ENCODE results near the gene EXOC6.
"Not testable (repeated sequence)": the region's sequence is repeated elsewhere in the genome, so short reads cannot be mapped to it uniquely, and the experiment has no call there.

The EXOC6 gene

DNA sequence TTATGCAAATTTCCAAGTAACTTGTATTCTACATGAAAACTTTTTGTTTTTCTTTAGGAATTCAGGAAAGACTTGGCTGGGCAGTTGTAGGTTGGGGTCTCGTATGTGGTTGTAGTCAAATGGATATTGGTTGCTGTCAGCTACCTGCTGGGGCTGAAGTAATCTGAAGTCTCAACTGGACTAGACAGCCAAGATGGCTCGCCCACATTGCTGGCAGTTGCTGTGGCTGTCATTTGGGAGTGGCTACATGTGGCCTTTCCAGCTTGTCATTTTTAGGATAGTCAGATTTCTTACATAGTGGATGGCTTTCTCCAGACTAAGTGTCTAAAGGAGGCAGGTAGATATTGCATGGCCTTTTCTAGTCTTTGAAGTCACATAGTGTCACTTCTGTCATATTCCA, 32.6 kb downstream of the EXOC6 start:
- no peak for DNase-seq

DNA sequence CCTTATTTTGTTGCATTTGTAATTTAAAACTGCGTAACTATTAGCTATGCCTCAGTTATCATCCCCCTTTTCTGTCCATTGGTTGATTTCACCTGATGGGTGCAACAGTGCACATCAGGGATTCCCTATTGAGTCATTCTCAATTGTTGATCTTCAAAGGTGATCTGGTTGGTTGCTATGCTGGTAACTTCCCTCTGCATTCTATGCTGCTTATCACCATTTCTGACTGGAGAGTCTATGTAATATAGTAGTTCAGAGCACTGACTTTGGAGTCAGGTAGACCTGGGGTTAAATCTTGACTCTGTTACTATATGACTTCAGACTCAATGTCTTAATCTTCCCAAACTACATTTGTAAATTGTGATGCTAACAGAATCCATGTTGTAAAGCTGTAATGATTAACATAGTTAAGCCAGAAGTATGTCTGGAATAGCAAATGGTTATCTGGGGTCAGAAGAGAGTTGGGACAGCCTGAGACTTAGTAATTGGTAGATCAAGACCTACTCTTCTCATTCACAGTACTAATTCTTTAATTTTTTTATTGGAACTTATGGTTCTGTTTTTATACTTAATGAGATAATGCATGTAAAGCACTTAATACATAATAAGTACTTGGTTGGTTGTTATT, 38.1 kb downstream of the EXOC6 start:
- no peak for DNase-seq

GRCh38 chr10:92890471-92890870, 42.2 kb downstream of the EXOC6 start:
- no peak for DNase-seq

DNA sequence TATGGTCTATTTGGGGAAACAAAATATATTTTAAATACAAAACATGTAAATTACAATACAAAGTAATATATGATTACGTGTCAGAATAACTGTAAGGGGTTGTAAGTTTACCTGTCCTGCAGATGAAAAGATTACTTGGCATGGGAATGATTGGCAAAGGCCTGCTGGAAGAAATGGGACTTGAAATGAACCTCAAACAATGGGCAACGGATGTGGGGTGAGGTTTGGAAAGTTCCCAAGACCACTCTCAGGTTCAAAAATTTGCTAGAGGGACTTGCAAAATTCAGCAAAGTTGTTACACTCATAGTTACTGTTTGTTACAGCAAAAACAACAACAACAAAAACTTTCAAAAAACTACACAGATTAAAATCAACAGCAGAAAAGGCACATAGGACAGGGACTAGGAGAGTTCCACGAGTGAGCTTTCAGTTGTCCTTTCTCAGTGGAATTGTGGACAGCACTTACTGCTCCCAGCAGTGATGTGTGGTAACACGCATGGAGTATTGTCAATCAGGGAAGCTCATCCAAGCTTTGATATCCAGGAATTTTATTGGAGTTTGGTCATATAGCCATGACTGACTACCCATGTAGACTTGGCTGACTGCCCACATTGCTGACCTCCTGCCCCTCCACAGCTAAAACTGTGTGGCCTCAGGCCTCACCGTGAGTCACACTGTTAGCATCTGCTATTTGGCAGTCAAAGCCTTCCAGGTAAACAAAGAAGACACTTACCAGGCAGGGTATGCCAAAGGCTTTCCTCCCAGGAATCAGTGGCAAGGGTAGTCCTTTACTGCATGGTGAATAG, 43.8 kb downstream of the EXOC6 start:
- DNase-seq, result no peak

- DNase-seq, result no peak
Observed at GRCh38 chr10:92892691-92893054, 44.4 kb downstream of the EXOC6 start.

DNA sequence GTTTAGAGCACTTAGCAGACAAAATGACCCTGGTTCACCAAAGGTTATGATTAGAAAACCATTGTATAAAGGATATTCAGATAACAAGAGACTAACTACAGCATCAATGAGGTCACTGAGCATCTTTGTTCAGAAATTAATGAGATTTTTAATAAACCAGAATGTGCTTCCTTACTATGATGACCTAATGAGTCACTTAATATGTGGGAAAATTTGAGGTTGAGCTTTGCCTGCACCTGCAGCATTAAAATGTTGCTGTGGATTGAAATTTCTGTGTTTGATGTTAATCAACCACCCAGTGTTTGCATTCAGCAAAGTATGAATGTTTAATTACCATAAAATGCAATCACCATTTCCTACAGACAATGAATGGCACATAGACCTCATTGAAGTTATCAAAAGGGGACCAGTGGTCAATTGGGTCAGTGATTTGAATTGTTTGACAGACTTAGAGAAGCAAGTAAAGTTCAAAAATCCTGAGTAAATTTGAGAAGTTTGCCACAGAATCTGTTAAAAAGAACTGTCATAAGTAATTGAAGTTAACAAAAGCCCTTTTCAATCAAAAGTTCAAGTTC, 45.8 kb downstream of the EXOC6 start:
- no peak for DNase-seq

DNA sequence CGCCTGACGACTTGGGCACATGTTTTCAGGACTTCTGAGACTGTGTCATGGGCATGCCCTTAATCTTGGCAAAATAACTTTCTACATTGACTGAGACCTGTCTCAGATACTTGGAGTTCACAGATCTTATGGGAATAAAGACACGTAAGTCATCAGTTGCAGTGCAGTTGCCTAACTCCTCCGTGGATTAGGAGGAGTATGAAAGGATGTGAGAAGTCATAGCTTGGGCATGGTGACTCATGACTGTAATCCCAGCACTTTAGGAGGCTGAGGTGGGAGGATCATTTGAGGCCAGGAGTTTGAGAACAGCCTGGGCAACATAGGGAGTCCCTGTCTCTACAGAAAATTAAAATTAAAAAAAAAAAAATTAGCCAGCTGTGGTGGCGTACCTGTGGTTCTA, 49.6 kb downstream of the EXOC6 start:
- DNase-seq, result no peak

GRCh38 chr10:92901819-92902251, 53.5 kb downstream of the EXOC6 start:
- DNase-seq, result no peak

DNA sequence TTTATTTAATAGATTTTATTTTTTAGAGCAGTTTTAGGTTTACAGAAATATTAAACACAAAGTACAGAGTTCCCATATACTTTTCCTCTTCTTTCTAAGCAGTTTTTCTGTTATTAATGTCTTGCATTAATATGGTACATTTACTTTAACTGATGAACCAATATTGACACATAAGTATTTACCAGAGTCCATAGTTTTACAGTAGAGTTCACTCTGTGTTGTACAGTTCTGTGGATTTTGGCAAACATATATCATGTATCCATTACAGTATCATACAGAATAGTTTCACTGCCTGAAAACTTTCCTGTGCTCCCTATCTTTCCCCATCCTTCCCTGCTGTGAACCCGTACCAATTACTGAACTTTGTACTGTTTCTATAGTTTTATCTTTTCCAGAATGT, 55.3 kb downstream of the EXOC6 start:
- no peak for DNase-seq

GRCh38 chr10:92907280-92907679, 59.0 kb downstream of the EXOC6 start:
- DNase-seq, result no peak

GRCh38 chr10:92912631-92913030, 64.3 kb downstream of the EXOC6 start:
- not testable (repeated sequence) for DNase-seq

DNA sequence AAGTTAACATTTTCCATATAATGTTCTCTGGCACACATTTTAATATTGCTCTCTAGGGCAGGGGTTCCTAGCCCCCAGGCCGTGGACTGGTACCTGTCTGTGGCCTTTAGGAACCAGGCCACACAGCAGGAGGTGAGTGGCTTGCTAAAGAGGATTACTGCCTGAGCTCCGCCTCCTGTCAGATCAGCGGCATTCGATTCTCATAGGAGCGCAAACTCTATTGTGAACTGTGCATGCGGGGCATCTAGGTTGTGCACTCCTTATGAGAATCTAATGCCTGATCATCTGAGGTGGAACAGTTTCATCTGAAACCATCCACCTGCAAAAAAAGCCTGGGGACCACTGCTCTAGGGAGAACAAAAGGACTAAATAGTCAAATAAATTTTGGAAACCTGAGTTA, 65.7 kb downstream of the EXOC6 start:
- DNase-seq, result no peak

DNA sequence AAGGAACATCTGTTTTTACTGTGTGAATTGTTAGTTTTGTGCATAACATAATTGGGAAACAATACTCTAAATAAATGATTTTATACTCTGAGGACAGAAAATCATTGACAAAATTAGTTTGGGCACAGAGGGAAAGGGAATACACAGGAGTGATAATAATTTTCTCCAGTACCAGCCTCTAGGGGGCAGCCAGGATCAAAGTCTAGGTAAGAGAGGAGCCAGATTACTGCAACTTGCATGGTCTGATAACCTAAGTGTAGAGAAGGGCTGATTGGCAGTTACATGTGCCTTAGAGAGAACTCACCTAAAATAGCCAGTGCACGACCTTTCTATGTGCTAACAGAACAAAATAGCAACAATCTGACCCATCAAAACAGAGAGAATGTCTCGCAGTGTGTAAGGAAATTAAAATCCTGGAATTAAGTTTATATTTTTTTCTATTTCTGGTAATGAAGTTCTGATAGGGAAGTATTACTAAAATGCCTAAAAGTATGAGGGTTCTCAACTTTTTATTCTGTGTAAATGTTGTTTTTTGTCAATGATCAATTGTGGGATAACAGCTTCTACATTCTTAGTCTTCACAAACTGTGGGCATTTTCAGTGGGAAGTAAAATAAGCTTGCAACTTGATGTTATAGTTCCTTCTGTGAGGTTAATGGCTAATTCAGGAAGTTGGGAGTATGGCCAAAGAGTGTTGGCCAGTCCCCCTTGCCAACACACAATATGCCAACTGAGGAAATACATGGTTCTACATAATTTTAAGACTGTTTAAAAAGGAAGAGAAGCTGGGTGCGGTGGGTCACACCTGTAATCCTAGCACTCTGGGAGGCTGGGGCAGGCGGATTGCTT, 66.4 kb downstream of the EXOC6 start:
- DNase-seq, result no peak

DNA sequence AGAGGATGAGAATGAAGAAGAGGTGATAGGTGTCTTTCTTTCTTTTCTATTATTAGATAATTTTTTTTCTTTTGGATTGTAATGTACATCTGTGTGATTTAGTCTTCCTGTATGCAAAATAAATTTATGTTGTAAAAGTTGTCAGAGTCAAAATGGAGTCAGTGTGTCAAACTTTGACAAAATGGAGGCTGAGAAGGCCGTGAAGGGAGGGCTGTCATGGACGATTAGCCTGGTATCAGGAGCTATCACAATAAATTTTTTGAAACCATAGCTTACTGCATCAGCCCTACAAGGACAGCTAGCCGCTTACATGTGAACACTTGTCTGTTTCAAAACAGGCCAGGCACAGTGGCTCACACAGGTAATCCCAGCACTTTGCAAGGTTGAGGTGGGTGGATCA, 67.6 kb downstream of the EXOC6 start:
- no peak for DNase-seq

GRCh38 chr10:92916433-92916832, 68.1 kb downstream of the EXOC6 start:
- no peak for DNase-seq

- DNase-seq, result no peak
Observed at GRCh38 chr10:92918603-92919002, 70.3 kb downstream of the EXOC6 start.

- DNase-seq, result no peak
Observed at GRCh38 chr10:92920866-92921265, 72.5 kb downstream of the EXOC6 start.

DNA sequence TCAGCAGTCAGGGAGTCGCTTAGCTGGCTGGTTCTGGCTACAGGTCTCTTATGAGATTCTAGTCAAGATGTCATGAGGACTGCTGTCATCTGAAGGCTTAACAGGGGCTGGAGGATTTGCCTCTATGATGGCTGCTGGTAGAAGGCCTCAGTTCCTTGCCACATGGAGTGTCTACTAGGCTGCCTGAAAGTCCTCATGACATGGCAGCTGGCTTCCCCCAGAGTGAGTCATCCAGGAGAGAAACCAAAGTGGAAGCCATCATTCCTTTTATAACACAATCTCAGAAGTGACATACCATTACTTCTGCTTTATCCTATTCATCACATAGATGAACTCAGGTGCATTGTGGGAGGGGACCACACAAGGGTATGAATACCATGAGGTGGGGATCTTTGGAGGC, 75.1 kb downstream of the EXOC6 start:
- DNase-seq, result no peak

- DNase-seq, result no peak
Observed at GRCh38 chr10:92929896-92930295, 81.6 kb downstream of the EXOC6 start.

DNA sequence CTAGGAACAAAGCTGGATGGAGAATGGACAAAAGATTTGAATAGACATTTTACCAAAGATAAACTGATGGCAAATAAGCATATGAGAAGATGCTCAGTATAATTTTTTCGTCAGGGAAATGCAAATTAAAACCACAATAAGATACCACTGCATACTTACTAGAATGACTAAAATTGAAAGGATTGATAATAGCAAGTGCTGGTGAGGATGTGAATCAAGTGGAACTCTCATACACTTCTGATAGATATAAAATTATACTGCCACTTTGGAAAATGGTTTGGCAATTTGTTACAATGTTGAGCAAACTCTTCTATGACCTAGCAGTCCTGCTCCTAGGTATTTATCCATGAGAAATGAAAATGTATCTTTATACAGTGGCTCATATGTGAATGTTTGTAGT, 83.3 kb downstream of the EXOC6 start:
- no peak for DNase-seq

DNA sequence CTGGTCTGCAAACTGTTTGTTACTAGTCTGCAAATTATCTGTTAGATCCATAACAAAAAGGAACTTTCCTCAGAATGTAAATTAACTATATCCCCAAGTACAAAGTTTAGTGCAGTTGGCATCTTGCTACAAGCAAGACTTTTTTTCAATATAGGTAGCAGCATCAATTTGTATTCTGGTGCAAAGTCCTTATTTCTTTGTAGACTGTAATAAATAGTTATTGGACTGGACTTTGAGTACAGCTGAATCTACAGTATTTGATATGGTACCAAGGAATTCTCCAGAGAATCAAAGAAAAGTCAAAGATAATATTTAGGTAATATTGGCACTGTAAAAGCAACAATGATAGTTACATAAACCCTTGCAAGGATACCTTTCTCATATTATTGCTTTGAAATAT, 89.6 kb downstream of the EXOC6 start:
- DNase-seq, result no peak

- DNase-seq, result no peak
Observed at GRCh38 chr10:92938841-92939240, 90.5 kb downstream of the EXOC6 start.

GRCh38 chr10:92942226-92942625, 93.9 kb downstream of the EXOC6 start:
- no peak for DNase-seq

- no peak for DNase-seq
Observed at GRCh38 chr10:92946491-92946890, 98.2 kb downstream of the EXOC6 start.
